Measurements from ENCODE around the gene SGSM2.

DNA sequence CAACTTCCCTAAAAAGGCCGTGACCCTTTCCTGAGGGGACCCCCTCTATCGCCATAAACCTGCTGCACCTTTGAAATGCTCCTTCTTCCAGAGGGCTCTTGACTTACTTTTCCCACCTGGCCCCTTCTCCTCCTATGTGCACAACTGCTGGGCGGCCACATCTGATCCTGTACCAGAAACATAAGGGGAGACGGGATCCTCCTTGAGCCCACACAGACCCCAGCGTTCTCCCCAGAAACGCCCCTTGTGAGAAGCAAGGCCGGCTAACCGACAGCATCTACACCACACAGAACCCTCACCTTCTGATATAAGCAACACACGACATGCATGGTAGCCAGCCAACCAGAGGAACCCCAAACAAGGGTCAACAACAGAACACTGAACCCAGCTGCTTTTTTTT, 77.8 kb downstream of the SGSM2 start:
- TF ChIP-seq, protein P1, sequence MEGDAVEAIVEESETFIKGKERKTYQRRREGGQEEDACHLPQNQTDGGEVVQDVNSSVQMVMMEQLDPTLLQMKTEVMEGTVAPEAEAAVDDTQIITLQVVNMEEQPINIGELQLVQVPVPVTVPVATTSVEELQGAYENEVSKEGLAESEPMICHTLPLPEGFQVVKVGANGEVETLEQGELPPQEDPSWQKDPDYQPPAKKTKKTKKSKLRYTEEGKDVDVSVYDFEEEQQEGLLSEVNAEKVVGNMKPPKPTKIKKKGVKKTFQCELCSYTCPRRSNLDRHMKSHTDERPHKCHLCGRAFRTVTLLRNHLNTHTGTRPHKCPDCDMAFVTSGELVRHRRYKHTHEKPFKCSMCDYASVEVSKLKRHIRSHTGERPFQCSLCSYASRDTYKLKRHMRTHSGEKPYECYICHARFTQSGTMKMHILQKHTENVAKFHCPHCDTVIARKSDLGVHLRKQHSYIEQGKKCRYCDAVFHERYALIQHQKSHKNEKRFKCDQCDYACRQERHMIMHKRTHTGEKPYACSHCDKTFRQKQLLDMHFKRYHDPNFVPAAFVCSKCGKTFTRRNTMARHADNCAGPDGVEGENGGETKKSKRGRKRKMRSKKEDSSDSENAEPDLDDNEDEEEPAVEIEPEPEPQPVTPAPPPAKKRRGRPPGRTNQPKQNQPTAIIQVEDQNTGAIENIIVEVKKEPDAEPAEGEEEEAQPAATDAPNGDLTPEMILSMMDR (IDR thresholded peaks at IDR 0.05): no peak
- TF ChIP-seq POLR2A (IDR thresholded peaks at IDR 0.05): no peak

Measured in lower leg skin (tissue), 3 donors.